ENCODE measurements around the gene NPTX2.
"Not testable (repeated sequence)": the region's sequence is repeated elsewhere in the genome, so short reads cannot be mapped to it uniquely, and the experiment has no call there.

NPTX2 gene

DNA sequence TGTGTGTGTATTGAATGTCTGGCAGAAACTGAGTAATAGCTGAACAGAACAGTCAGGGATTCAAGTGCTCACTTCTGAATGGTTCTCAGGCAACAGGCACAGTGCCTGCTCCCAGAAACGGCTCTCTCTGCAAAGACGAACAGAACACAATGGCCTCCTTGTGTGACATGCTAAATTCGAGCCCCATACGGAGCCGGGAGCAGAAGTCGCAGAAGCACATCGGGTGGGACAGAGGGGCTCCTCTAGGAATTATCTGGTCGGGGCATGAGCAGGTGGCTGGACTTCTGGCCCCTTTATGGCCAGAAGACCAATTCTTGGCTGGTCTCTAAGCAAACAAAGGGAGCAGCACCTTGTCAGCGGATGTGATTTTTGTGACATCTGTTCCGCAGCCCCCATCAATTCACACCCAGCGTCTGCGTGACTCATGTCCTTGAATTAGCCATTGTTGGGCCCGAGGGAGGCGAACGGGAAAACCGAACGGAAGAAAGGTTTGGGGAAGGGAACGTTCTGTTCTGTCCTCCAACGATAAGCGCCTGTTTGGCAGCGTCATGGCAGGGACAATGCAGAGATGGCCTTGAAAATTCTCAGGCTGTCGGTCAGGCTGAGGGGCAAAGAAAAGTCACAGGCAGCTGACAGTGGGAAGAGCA lies 47.3 kb upstream of the NPTX2 start:
- Histone ChIP-seq H3K27me3 (replicated peaks; ENCODE audit: insufficient read depth, low read length) (peaks cover 19% of the 10 kb centered on the region; the same call in 1 of the 2 replicates), H3K4me2 (ENCODE audit: low read depth, low read length) (no peak overlapping the region), H3K79me2 (ENCODE audit: low read length) (no peaks in the 10 kb centered on the region), H3K4me1 (ENCODE audit: low read length) (no peaks in the 10 kb centered on the region), H3F3A (ENCODE audit: insufficient read depth, low read length) (no peaks in the 10 kb centered on the region), H2AFZ (ENCODE audit: low read length) (no peak overlapping the region), H3K27ac (ENCODE audit: low read length) (no peak overlapping the region), H3K36me3 (replicated peaks; ENCODE audit: insufficient read depth, low read length) (no peaks in the 10 kb centered on the region), H3K9me2 (replicated peaks; ENCODE audit: insufficient read depth, low read length) (no peaks in the 10 kb centered on the region), H3K4me3 (ENCODE audit: low read length) (no peak overlapping the region), H3K9me3 (replicated peaks; ENCODE audit: insufficient read depth, low read length) (no peaks in the 10 kb centered on the region), H4K20me1 (ENCODE audit: insufficient read depth, low read length) (no peaks in the 10 kb centered on the region), H3K9ac (ENCODE audit: low read length) (no peak overlapping the region)
- no peak for DNase-seq
- TF ChIP-seq EZH2 (optimal IDR thresholded peaks at IDR 0.05; ENCODE audit: low read depth, low read length): no peak
- no peak for TF ChIP-seq EZH2phosphoT487 (IDR thresholded peaks at IDR 0.05; ENCODE audit: low read length)
- TF ChIP-seq, protein P1, sequence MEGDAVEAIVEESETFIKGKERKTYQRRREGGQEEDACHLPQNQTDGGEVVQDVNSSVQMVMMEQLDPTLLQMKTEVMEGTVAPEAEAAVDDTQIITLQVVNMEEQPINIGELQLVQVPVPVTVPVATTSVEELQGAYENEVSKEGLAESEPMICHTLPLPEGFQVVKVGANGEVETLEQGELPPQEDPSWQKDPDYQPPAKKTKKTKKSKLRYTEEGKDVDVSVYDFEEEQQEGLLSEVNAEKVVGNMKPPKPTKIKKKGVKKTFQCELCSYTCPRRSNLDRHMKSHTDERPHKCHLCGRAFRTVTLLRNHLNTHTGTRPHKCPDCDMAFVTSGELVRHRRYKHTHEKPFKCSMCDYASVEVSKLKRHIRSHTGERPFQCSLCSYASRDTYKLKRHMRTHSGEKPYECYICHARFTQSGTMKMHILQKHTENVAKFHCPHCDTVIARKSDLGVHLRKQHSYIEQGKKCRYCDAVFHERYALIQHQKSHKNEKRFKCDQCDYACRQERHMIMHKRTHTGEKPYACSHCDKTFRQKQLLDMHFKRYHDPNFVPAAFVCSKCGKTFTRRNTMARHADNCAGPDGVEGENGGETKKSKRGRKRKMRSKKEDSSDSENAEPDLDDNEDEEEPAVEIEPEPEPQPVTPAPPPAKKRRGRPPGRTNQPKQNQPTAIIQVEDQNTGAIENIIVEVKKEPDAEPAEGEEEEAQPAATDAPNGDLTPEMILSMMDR (IDR thresholded peaks at IDR 0.05; ENCODE audit: low read length): no peak

DNA sequence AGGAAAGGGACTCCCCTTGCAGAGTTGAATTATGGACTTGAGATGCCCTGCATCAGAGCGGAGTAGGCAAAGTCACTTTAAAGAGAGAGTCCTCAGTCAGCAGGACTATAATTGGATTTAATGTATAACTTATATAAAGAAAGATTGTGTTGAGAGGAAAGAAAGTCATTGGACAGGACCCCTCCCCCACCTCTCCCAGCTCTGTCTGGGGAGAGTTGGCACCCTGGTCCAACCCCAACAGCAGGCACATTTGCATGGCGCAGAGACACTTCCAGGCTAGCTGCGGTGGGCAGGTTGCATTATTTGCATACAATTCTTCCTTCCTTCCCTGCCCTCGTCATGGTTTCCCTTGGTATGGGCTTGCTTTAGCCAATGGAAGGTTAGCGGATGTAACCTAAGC lies 46.1 kb upstream of the NPTX2 start:
- DNase-seq: no peak
- no peaks in the 10 kb centered on the region for H3K4me1 ChIP-seq (ENCODE audit: low read length)

DNA sequence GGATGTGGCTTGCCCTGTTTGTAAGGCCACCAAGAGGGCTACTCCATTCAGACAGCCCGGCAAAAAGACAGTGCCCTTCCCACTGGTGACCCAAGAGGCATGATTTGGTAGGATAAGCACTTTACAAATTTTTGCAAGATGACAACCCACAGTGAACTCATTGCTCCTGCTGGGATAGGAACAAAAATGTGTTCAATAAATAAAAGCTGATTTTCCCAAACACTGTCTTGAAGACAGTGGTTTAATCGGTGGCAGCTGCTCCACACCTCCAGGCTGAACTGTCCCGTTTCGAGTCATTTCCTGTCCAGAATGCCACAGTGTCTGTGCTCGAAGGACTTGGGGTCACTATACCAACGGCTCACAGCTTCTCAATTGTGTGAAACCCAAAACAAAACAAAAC lies 45.1 kb upstream of the NPTX2 start:
- Histone ChIP-seq H3K9ac (ENCODE audit: low read length) (no peak overlapping the region), H3K27ac (ENCODE audit: low read length) (no peak overlapping the region), H2AFZ (ENCODE audit: low read length) (no peak overlapping the region), H3K27me3 (replicated peaks; ENCODE audit: insufficient read depth, low read length) (peaks cover 19% of the 10 kb centered on the region; the same call in 1 of the 2 replicates), H3K9me3 (replicated peaks; ENCODE audit: insufficient read depth, low read length) (no peaks in the 10 kb centered on the region), H3K79me2 (ENCODE audit: low read length) (no peaks in the 10 kb centered on the region), H3K9me2 (replicated peaks; ENCODE audit: insufficient read depth, low read length) (no peaks in the 10 kb centered on the region), H3K4me1 (ENCODE audit: low read length) (no peaks in the 10 kb centered on the region), H3K4me3 (ENCODE audit: low read length) (no peak overlapping the region), H3F3A (ENCODE audit: insufficient read depth, low read length) (no peaks in the 10 kb centered on the region), H3K36me3 (replicated peaks; ENCODE audit: insufficient read depth, low read length) (no peaks in the 10 kb centered on the region), H4K20me1 (ENCODE audit: insufficient read depth, low read length) (no peaks in the 10 kb centered on the region), H3K4me2 (ENCODE audit: low read depth, low read length) (no peak overlapping the region)
- TF ChIP-seq EZH2phosphoT487 (IDR thresholded peaks at IDR 0.05; ENCODE audit: low read length) (no peak), EZH2 (optimal IDR thresholded peaks at IDR 0.05; ENCODE audit: low read depth, low read length) (no peak)
- TF ChIP-seq, protein P1 (IDR thresholded peaks at IDR 0.05; ENCODE audit: low read length): no peak
- no peak for DNase-seq

More for the DNA sequence above, 46.1 kb upstream of the NPTX2 start:
- Histone ChIP-seq H3K4me3 (ENCODE audit: low read length) (no peak overlapping the region), H3K27ac (ENCODE audit: low read length) (no peak overlapping the region), H3F3A (ENCODE audit: insufficient read depth, low read length) (no peaks in the 10 kb centered on the region), H2AFZ (ENCODE audit: low read length) (no peak overlapping the region), H3K79me2 (ENCODE audit: low read length) (no peaks in the 10 kb centered on the region), H3K9ac (ENCODE audit: low read length) (no peak overlapping the region), H3K36me3 (replicated peaks; ENCODE audit: insufficient read depth, low read length) (no peaks in the 10 kb centered on the region), H4K20me1 (ENCODE audit: insufficient read depth, low read length) (no peaks in the 10 kb centered on the region), H3K4me2 (ENCODE audit: low read depth, low read length) (no peak overlapping the region), H3K27me3 (replicated peaks; ENCODE audit: insufficient read depth, low read length) (peaks cover 19% of the 10 kb centered on the region; the same call in 1 of the 2 replicates), H3K9me2 (replicated peaks; ENCODE audit: insufficient read depth, low read length) (no peaks in the 10 kb centered on the region), H3K9me3 (replicated peaks; ENCODE audit: insufficient read depth, low read length) (no peaks in the 10 kb centered on the region)
- no peak for TF ChIP-seq EZH2 (optimal IDR thresholded peaks at IDR 0.05; ENCODE audit: low read depth, low read length)

DNA sequence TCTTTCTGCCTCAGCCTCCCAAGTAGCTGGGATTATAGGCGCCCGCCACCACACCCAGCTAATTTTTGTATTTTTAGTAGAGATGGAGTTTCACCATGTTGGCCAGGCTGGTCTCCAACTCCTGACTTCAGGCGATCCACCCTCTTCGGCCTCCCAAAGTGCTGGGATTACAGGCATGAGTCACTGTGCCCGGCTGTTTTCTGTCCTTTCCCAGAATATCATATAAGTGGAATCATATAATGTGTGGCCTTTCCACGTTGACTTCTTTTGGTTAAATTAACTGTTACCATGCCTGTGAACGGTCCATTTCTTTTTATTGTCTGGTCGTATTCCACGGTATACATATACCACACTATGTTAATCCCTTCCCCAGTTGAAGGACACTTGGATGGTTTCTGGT lies 44.4 kb upstream of the NPTX2 start:
- H3K4me1 ChIP-seq (ENCODE audit: low read length); H3K36me3 ChIP-seq (replicated peaks; ENCODE audit: insufficient read depth, low read length); DNase-seq; H3K9me3 ChIP-seq (replicated peaks; ENCODE audit: insufficient read depth, low read length); H4K20me1 ChIP-seq (ENCODE audit: insufficient read depth, low read length); H3K9me2 ChIP-seq (replicated peaks; ENCODE audit: insufficient read depth, low read length); H3K79me2 ChIP-seq (ENCODE audit: low read length); H3K27ac ChIP-seq (ENCODE audit: low read length); H3K9ac ChIP-seq (ENCODE audit: low read length); H3K4me3 ChIP-seq (ENCODE audit: low read length); H2AFZ ChIP-seq (ENCODE audit: low read length); H3K4me2 ChIP-seq (ENCODE audit: low read depth, low read length); H3F3A ChIP-seq (ENCODE audit: insufficient read depth, low read length): not testable (repeated sequence)
- peaks cover 17% of the 10 kb centered on the region; the same call in 1 of the 2 replicates for H3K27me3 ChIP-seq (replicated peaks; ENCODE audit: insufficient read depth, low read length)
